Brain pericyte (primary cell): ENCODE results near the gene PTX4.
"Not testable (repeated sequence)": the region's sequence is repeated elsewhere in the genome, so short reads cannot be mapped to it uniquely, and the experiment has no call there.

ENCODE experiments used
- DNase-seq: peaks from one replicate; pipeline ENCODE4 v3.0.0-alpha.2; 2012; ENCODE audit warnings: low read depth, low spot score

The PTX4 gene

GRCh38 chr16:1485847-1486496 is 2.8 kb downstream of the PTX4 start:
- no peak for DNase-seq

- DNase-seq: no peak
Observed at GRCh38 chr16:1481906-1482835, 6.6 kb downstream of the PTX4 start.

GRCh38 chr16:1478937-1479336 is 9.8 kb downstream of the PTX4 start:
- DNase-seq: not testable (repeated sequence)

- no peak for DNase-seq
Observed at GRCh38 chr16:1477033-1477432, 11.7 kb downstream of the PTX4 start.

GRCh38 chr16:1475552-1476114 is 13.1 kb downstream of the PTX4 start:
- no peak for DNase-seq

GRCh38 chr16:1474796-1475551 is 13.8 kb downstream of the PTX4 start, which contains the start of gene CLCN7:
TSS of gene CLCN7 (minus strand) at chr16:1475028. CDS start at chr16:1474974, 54 bp downstream.
- peak; percentile 37 for DNase-seq

GRCh38 chr16:1474082-1474795 is 14.5 kb downstream of the PTX4 start:
- DNase-seq: no peak

- no peak for DNase-seq
Observed at GRCh38 chr16:1472974-1473373, 15.8 kb downstream of the PTX4 start.

GRCh38 chr16:1471569-1472194 is 17.1 kb downstream of the PTX4 start:
- DNase-seq: no peak

- no peak for DNase-seq
Observed at GRCh38 chr16:1470481-1471251, 18.1 kb downstream of the PTX4 start.

- DNase-seq: no peak
Observed at GRCh38 chr16:1469693-1470201, 19.0 kb downstream of the PTX4 start.

- DNase-seq: not testable (repeated sequence)
Observed at GRCh38 chr16:1469141-1469540, 19.6 kb downstream of the PTX4 start.

GRCh38 chr16:1468426-1468810 is 20.3 kb downstream of the PTX4 start:
- no peak for DNase-seq

- DNase-seq: no peak
Observed at GRCh38 chr16:1466968-1467521, 21.7 kb downstream of the PTX4 start.

GRCh38 chr16:1466054-1466453 is 22.7 kb downstream of the PTX4 start:
- DNase-seq: no peak

GRCh38 chr16:1465567-1465915 is 23.2 kb downstream of the PTX4 start:
- DNase-seq: no peak

- no peak for DNase-seq
Observed at GRCh38 chr16:1464894-1465566, 23.7 kb downstream of the PTX4 start.

GRCh38 chr16:1464196-1464893 is 24.4 kb downstream of the PTX4 start:
- DNase-seq: no peak
